ENCODE results near the gene CACNA1D. TPM values are rescaled to one million over a fixed set of nuclear protein-coding genes. Genes with fewer than 3 reads are reported as not detected.

CACNA1D gene
- total RNA-seq, 1 experiment from 2014 or later = 1.1 TPM

DNA sequence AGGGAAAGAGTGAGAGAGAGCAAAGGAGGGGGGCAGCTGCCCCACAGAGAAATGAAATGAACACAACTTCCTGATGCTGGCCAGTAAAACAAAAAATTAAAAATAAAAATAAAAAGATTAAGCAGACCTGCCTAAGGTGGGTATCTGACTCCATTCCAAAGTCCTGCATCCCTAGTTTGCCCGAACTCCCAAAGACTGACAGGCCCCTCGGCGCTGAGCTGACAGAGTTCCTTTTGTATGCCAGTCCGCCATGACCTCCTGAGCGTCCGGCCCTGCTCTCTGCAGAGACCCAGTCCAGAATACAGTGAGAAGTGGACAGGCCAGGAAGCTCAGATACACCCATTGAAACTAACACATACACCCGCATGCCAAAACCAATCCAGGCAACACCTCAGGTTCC lies 296.9 kb downstream of the CACNA1D start:
- TF ChIP-seq ZNF274 (IDR thresholded peaks at IDR 0.05; ENCODE audit: low read depth, low read length) (no peak), EGR1 (IDR thresholded peaks at IDR 0.05; ENCODE audit: low read depth) (no peak), RAD21 (IDR thresholded peaks at IDR 0.05; ENCODE audit: low read depth) (no peak)
- Histone ChIP-seq H3K9me2 (ENCODE audit: insufficient read depth) (no peaks in the 10 kb centered on the region), H3K27ac (ENCODE audit: low read depth, low read length) (no peak overlapping the region), H2AFZ (ENCODE audit: low read depth, low read length, poor library complexity, severe bottlenecking) (no peak overlapping the region), H4K20me1 (ENCODE audit: insufficient read depth) (no peaks in the 10 kb centered on the region), H3K4me2 (ENCODE audit: low read length) (no peak overlapping the region), H3K4me1 (ENCODE audit: control insufficient read depth in 1 of 2, insufficient read depth in 2 of 2, low read length in 2 of 2) (peaks cover 0 to 12% of the 10 kb centered on the region in 2 experiments; a peak in 1 of 4 replicates), H3K4me3 (replicated peaks in 1 of 2; ENCODE audit: low read depth in 1 of 2, low read length in 2 of 2) (no peak overlapping the region), H3K9ac (ENCODE audit: low read length) (no peak overlapping the region), H3K27me3 (ENCODE audit: insufficient read depth, low read length) (peaks cover 11% of the 10 kb centered on the region), H3K9me3 (ENCODE audit: control insufficient read depth in 1 of 2, insufficient read depth in 1 of 2, low read depth in 1 of 2, low read length in 2 of 2) (no peaks in the 10 kb centered on the region), H3K36me3 (ENCODE audit: control insufficient read depth in 1 of 2, insufficient read depth in 2 of 2, low read length in 2 of 2) (no peaks in the 10 kb centered on the region), H3K79me2 (ENCODE audit: insufficient read depth, low read length) (no peaks in the 10 kb centered on the region)
- no peak for DNase-seq (ENCODE audit: low read depth, low spot score)
- intact Hi-C loops (cut with micrococcal nuclease) = no loop called here
- ATAC-seq = no peak
- no TSS peak for BruUV-seq (replicated peaks)
- ChIA-PET CTCF (no interaction called here), RAD21 (ENCODE audit: low non-redundant PET in 1 of 2, low total read pairs in 2 of 2, uncharacterized antibody in 2 of 2, unreplicated experiment in 2 of 2) (no interaction called here), POLR2A (no interaction called here)

DNA sequence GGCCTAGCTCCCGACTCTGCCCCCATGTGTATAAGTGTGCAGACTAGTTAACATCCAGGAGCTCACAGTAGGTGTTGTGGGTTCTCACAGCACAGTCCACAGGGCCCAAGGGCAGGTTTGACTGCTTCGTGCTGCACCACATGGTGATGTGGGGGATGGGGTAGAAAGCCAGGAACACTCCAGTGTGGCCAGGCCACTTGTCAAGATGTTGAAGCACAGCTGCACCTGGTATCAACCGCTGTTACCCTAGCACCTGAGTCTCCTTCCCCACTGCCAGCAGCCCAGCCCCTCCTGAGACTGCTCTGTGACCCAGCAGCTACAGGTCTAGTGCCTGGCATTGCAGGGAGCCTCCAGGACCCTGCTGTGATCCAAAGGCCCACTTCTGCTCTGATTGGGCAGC lies 298.5 kb downstream of the CACNA1D start:
- Histone ChIP-seq H3K4me1 (ENCODE audit: control insufficient read depth in 1 of 2, insufficient read depth in 2 of 2, low read length in 2 of 2) (peaks cover 0 to 12% of the 10 kb centered on the region in 2 experiments; a peak in 1 of 4 replicates), H3K4me2 (ENCODE audit: low read length) (no peak overlapping the region), H3K9me2 (ENCODE audit: insufficient read depth) (no peaks in the 10 kb centered on the region), H3K9ac (ENCODE audit: low read length) (no peak overlapping the region), H2AFZ (ENCODE audit: low read depth, low read length, poor library complexity, severe bottlenecking) (no peak overlapping the region), H4K20me1 (ENCODE audit: insufficient read depth) (no peaks in the 10 kb centered on the region), H3K27ac (ENCODE audit: low read depth, low read length) (no peak overlapping the region), H3K9me3 (ENCODE audit: control insufficient read depth in 1 of 2, insufficient read depth in 1 of 2, low read depth in 1 of 2, low read length in 2 of 2) (no peaks in the 10 kb centered on the region), H3K36me3 (ENCODE audit: control insufficient read depth in 1 of 2, insufficient read depth in 2 of 2, low read length in 2 of 2) (no peaks in the 10 kb centered on the region), H3K27me3 (ENCODE audit: insufficient read depth, low read length) (peaks cover 7% of the 10 kb centered on the region), H3K4me3 (replicated peaks in 1 of 2; ENCODE audit: low read depth in 1 of 2, low read length in 2 of 2) (no peak overlapping the region), H3K79me2 (ENCODE audit: insufficient read depth, low read length) (no peaks in the 10 kb centered on the region)
- intact Hi-C loops (cut with micrococcal nuclease) = no loop called here
- CTCF ChIA-PET = no interaction called here
- RAD21 ChIA-PET (ENCODE audit: low non-redundant PET in 1 of 2, low total read pairs in 2 of 2, uncharacterized antibody in 2 of 2, unreplicated experiment in 2 of 2) = no interaction called here
- ATAC-seq = no peak
- TF ChIP-seq POLR2AphosphoS5 (IDR thresholded peaks at IDR 0.05; ENCODE audit: low read depth, low read length) = no peak
- TF ChIP-seq, protein P1, sequence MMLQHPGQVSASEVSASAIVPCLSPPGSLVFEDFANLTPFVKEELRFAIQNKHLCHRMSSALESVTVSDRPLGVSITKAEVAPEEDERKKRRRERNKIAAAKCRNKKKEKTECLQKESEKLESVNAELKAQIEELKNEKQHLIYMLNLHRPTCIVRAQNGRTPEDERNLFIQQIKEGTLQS (IDR thresholded peaks at IDR 0.05) = no peak
- no peak for TF ChIP-seq CEBPB (IDR thresholded peaks at IDR 0.05; ENCODE audit: low read depth)
- no peak for TF ChIP-seq YY1 (IDR thresholded peaks at IDR 0.05; ENCODE audit: extremely low read depth, insufficient replicate concordance, low read depth, low read length)
- no peak for TF ChIP-seq TCF7L2 (IDR thresholded peaks at IDR 0.05; ENCODE audit: borderline replicate concordance, extremely low read depth, insufficient read depth, insufficient read length)
- no peak for TF ChIP-seq ZNF274 (IDR thresholded peaks at IDR 0.05; ENCODE audit: low read depth, low read length)
- TF ChIP-seq ELF1 (IDR thresholded peaks at IDR 0.05; ENCODE audit: borderline replicate concordance, low read depth) = no peak
- TF ChIP-seq, protein P2, sequence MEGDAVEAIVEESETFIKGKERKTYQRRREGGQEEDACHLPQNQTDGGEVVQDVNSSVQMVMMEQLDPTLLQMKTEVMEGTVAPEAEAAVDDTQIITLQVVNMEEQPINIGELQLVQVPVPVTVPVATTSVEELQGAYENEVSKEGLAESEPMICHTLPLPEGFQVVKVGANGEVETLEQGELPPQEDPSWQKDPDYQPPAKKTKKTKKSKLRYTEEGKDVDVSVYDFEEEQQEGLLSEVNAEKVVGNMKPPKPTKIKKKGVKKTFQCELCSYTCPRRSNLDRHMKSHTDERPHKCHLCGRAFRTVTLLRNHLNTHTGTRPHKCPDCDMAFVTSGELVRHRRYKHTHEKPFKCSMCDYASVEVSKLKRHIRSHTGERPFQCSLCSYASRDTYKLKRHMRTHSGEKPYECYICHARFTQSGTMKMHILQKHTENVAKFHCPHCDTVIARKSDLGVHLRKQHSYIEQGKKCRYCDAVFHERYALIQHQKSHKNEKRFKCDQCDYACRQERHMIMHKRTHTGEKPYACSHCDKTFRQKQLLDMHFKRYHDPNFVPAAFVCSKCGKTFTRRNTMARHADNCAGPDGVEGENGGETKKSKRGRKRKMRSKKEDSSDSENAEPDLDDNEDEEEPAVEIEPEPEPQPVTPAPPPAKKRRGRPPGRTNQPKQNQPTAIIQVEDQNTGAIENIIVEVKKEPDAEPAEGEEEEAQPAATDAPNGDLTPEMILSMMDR (IDR thresholded peaks at IDR 0.05 in 2 of 3, conservative IDR thresholded peaks at IDR 0.05 in 1 of 3; ENCODE audit: borderline replicate concordance in 1 of 3, insufficient read depth in 1 of 3, low read depth in 2 of 3, low read length in 2 of 3) = no peak
- TF ChIP-seq EZH2phosphoT487 (IDR thresholded peaks at IDR 0.05; ENCODE audit: borderline replicate concordance) = no peak
- no peak for TF ChIP-seq RAD21 (IDR thresholded peaks at IDR 0.05; ENCODE audit: low read depth)
- TF ChIP-seq, protein P3, sequence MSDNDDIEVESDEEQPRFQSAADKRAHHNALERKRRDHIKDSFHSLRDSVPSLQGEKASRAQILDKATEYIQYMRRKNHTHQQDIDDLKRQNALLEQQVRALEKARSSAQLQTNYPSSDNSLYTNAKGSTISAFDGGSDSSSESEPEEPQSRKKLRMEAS (IDR thresholded peaks at IDR 0.05) = no peak
- TF ChIP-seq CBX3 (IDR thresholded peaks at IDR 0.05; ENCODE audit: low read depth) = no peak
- no peak for TF ChIP-seq POLR2A (IDR thresholded peaks at IDR 0.05; ENCODE audit: borderline replicate concordance, extremely low read depth, insufficient read depth, insufficient read length)
- TF ChIP-seq EZH2 (IDR thresholded peaks at IDR 0.05) = no peak
- no peak for TF ChIP-seq SP1 (IDR thresholded peaks at IDR 0.05; ENCODE audit: low read depth)
- TF ChIP-seq JUND (IDR thresholded peaks at IDR 0.05) = no peak
- POLR2A ChIA-PET = no interaction called here
- no peak for DNase-seq (ENCODE audit: low read depth, low spot score)
- BruUV-seq (replicated peaks) = no TSS peak

Data from HCT116 (cell line).